DMS114 treated with DMSO at 0.1 percent for 48 hours (cell line): Measurements from ENCODE around the gene TEX55.
A peak's percentile ranks its signal among the peaks of the same experiment; 100 is the strongest.
"Not testable (repeated sequence)": the region's sequence is repeated elsewhere in the genome, so short reads cannot be mapped to it uniquely, and the experiment has no call there.

Experiments used
- DNase-seq: peaks from one replicate; lab custom pipeline; 2025; ENCODE audit not compliant: unreplicated experiment; lab: John Stamatoyannopoulos, UW

The TEX55 gene

GRCh38 chr3:119145500-119146167 lies at the start of gene TEX55:
TEX55 (plus strand) TSS chr3:119146165; CDS start chr3:119146190, 25 bp downstream.
- peak; percentile 10 for DNase-seq

GRCh38 chr3:119098003-119098402 lies 48.0 kb upstream of the TEX55 start:
- no peak for DNase-seq

- peak; percentile 14 for DNase-seq
Observed at GRCh38 chr3:119098619-119099222, 47.2 kb upstream of the TEX55 start.

GRCh38 chr3:119099785-119100184 lies 46.2 kb upstream of the TEX55 start:
- no peak for DNase-seq

GRCh38 chr3:119104031-119104430 lies 41.9 kb upstream of the TEX55 start:
- DNase-seq: no peak

GRCh38 chr3:119118330-119118729 lies 27.6 kb upstream of the TEX55 start:
- DNase-seq: not testable (repeated sequence)

- no peak for DNase-seq
Observed at GRCh38 chr3:119120480-119120879, 25.5 kb upstream of the TEX55 start.

GRCh38 chr3:119122350-119122749 lies 23.6 kb upstream of the TEX55 start:
- DNase-seq: no peak

GRCh38 chr3:119125342-119125741 lies 20.6 kb upstream of the TEX55 start:
- no peak for DNase-seq

- no peak for DNase-seq
Observed at GRCh38 chr3:119125742-119126504, 20.0 kb upstream of the TEX55 start.

- not testable (repeated sequence) for DNase-seq
Observed at GRCh38 chr3:119130291-119130690, 15.7 kb upstream of the TEX55 start.

GRCh38 chr3:119132291-119132690 lies 13.7 kb upstream of the TEX55 start:
- not testable (repeated sequence) for DNase-seq

GRCh38 chr3:119139360-119139759 lies 6.6 kb upstream of the TEX55 start:
- DNase-seq: not testable (repeated sequence)

GRCh38 chr3:119140466-119140865 lies 5.5 kb upstream of the TEX55 start:
- DNase-seq: no peak

GRCh38 chr3:119145128-119145499 lies 851 bp upstream of the TEX55 start:
- no peak for DNase-seq

- no peak for DNase-seq
Observed at GRCh38 chr3:119146578-119147375, 812 bp downstream of the TEX55 start.

GRCh38 chr3:119147494-119147893 lies 1.5 kb downstream of the TEX55 start:
- DNase-seq: no peak

GRCh38 chr3:119148493-119149180 lies 2.7 kb downstream of the TEX55 start:
- DNase-seq: no peak

- no peak for DNase-seq
Observed at GRCh38 chr3:119149484-119149883, 3.5 kb downstream of the TEX55 start.

GRCh38 chr3:119156868-119157267 lies 10.9 kb downstream of the TEX55 start:
- no peak for DNase-seq

- no peak for DNase-seq
Observed at GRCh38 chr3:119157971-119158370, 12.0 kb downstream of the TEX55 start.
